T1000 (cell line): ENCODE data around the gene ANKRD31.
A peak's percentile ranks its signal among the peaks of the same experiment; 100 is the strongest.
"Not testable (repeated sequence)": the region's sequence is repeated elsewhere in the genome, so short reads cannot be mapped to it uniquely, and the experiment has no call there.

Source experiments
- DNase-seq: peaks from one replicate; lab custom pipeline; 2025; ENCODE audit warnings: mixed read lengths; lab: John Stamatoyannopoulos, UW

Gene ANKRD31, protein sequence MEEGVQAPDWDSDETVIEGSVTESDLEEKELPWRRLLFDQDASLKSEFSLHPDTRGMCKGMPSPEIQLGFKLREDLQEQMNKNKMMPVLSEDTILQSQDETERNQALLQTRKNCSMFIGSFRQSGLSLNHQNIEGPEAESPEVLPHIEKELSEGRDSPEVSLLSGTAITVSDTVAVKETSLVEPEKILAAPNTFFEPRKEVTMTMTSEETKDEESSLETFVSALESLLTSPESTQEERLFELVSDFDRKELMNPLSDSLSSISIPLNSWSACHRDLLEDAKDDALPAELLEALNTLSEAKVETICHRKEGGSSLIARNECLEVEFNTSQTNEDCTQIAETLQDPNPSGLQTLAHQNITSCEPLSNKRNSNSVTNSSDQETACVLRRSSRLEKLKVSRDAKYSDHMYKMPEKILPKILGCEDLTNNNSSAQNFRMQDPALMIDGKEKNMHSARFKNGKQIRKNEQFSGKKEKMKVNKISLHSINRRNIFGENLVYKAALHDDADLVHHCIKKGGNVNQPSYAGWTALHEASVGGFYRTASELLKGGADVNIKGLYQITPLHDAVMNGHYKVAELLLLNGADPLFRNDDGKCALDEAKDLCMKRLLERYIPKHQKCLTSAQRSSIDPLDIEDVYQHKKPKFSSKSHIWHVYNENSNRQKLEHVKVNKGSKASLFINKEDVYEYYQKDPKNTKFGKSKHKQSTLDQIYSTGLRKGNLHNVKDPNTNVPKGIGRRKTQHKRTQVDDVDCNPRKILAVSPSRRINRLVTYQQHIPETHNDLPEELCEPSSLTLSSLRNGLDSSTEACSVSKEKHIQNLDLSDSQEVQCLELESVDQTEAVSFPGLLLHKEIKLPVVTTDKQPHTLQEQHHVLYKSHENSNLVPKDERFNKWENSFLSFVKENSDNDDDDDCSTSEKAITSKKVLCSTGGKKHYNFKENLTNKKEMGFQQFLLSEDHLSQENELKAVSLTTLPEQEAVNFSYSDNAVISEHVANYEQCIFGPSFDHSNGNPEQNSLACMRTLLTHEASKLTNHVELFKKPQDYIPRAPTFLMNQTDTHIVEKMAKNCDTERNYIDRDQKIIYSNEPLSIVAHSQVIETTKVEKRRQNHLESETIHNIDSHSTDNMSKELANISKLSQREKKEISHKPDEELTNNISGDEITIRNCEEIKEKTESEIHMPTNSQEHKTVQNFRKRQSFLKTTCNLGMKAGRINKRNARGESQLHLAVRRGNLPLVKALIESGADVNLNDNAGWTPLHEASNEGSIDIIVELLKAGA (N-terminal part only)

GRCh38 chr5:75236322-75237316, at the start of gene ANKRD31:
TSS of gene ANKRD31 (minus strand) at chr5:75236878. CDS start at chr5:75236686, 192 bp downstream.
- peak; percentile 74 for DNase-seq

DNA sequence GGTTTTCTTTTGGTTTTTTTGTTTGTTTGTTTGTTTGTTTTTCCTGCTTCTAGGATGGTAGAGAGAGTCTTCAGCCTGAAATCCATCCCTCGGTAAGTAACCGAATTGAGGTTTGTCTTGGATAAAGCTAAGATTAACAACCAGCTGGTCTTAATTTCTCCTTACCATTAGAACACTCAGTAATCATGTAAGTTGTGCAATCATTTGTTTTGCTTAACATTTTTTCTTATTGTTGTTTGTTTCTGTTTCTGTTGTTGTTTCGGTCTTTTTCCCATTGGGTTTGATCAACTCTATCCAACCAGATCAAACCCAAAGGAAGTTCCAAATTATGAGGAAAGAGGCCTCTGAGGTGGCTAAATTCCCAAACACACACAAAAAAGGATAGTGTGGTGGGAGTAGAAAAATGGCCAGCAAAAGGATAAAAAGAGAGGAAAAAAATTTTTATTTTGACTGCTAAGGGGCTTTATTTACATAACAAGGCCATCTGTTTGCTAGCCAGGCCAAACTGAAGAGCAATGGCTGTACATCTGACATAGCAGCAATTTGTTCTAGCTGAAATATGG, 49.6 kb upstream of the ANKRD31 start:
- DNase-seq: no peak

DNA sequence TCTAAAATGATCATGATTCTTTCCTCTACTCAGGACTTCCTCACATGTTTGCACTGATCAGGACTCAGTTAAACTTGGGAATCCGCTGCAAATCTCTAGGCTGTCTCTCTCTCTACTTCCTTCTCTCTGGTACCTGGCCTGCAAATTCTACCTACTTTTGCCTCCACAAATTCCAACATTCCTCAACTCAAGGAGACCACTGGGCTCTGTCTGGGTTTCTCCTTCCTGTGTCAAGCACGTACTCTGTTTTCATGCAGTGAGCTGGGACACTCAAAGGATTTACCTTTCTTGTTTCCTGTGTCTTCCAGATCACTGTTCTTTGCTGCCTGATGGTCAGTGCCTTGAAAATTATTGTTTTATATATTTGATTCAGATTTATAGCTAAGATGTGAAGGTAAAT, 45.9 kb upstream of the ANKRD31 start:
- no peak for DNase-seq

- peak; percentile 1 for DNase-seq
These were observed 45.2 kb upstream of the ANKRD31 start for GRCh38 chr5:75281716-75282465.

- DNase-seq: no peak
These were observed 42.6 kb upstream of the ANKRD31 start for GRCh38 chr5:75279321-75279720.

DNA sequence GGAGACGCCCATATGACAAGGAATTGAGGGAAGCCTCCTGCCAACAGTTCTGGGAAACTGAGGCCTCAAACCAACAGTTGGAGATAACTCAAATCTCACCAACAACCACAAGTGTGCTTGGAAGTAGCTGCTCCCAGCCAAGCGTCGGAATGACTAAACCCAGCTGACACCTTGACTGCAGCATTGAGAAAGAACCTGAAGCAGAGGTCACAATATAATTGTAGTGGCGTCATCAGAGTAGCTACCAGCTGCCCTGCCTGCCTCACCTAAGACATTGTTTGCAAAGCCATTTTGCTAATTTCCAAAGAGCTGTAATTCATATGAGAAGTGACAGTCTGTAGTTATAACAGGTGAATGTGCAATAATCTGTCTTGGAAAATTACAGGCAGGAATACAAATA, 40.8 kb upstream of the ANKRD31 start:
- DNase-seq: no peak

GRCh38 chr5:75275756-75276155, 39.1 kb upstream of the ANKRD31 start:
- no peak for DNase-seq

- no peak for DNase-seq
These were observed 38.5 kb upstream of the ANKRD31 start for GRCh38 chr5:75275147-75275546.

DNA sequence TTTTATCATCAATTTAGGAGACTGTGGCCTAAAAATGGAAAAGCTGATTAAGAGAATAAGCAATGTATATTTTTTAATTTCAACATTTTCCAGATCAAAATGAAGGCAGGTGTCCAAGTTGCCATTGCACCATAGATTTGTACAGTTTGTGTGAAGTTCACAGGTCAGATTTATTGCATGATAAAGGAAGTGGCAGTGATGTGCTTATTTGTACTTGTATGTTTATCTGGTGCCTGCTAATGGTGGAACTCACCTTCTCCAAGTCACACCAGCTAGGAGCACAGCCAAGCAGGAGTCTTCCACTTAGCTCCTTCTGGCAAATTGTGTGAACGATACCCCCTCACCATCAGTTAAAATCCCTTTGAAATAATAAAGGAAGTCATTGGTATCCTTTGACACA, 37.8 kb upstream of the ANKRD31 start:
- DNase-seq: no peak

DNA sequence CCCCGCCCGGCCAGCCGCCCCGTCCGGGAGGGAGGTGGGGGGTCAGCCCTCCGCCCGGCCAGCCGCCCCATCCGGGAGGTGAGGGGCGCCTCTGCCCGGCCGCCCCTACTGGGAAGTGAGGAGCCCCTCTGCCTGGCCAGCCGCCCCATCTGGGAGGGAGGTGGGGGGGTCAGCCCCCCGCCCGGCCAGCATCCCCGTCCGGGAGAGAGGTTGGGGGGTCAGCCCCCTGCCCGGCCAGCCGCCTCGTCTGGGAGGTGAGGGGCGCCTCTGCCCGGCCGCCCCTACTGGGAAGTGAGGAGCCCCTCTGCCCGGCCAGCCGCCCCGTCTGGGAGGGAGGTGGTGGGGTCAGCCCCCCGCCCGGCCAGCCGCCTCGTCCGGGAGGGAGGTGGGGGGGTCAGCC, 33.9 kb upstream of the ANKRD31 start:
- DNase-seq: not testable (repeated sequence)

GRCh38 chr5:75265731-75266130, 29.1 kb upstream of the ANKRD31 start:
- no peak for DNase-seq

- DNase-seq: no peak
These were observed 25.6 kb upstream of the ANKRD31 start for GRCh38 chr5:75262271-75262670.

DNA sequence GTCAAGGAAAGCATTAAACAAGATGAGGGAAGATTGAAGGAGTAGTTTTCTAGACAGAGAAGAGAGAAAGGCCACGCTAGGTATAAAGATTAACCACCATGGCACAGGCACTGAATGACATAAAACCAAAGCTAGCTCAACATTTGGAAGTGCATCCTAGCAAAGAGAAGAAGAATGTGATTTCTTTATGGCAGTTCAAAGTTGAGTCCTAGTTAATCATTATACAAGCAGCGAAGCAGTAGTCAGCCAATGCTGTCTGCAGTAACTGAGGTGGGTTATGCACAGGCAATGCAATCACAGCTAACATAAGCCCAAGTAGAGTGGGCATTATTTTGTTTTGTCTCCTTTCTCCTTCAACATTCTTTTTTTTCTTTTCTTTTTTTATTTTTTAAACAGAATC, 24.0 kb upstream of the ANKRD31 start:
- DNase-seq: no peak

GRCh38 chr5:75250452-75250851, 13.8 kb upstream of the ANKRD31 start:
- DNase-seq: not testable (repeated sequence)

DNA sequence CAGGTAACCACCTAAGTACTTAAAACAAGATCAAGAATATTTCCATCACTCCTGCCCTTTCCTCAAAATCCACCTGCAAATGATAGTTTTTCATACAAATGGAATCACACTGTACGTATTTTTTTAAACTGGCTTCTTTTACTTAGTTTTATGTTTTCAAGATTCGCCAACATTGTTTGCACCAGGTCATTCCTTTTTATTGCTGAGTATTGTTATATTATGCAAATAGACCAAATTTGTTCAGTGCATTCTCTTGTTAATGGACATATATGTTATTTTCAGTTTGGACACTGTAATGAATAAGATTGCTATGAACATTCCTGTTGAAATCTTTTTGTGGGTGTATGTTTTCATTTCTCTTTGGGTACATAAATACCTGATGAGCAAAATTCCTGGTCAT, 8.3 kb upstream of the ANKRD31 start:
- no peak for DNase-seq

DNA sequence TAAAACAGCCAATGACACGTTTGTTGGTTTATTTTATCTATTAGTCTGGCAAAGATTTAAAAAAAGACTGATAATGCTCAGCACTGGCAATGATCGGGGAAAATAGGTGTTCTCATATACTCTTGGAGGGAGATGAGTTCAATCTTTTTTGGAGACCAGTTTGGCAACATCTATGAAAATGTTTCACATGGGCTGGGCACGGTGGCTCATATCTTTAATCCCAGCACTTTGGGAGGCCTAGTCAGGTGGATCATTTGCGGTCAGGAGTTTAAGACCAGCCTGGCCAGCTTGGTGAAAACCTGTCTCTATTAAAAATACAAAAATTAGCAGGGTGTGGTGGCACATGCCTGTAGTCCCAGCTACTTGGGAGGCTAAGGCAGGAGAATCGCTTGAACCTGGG, 6.8 kb upstream of the ANKRD31 start:
- DNase-seq: no peak

DNA sequence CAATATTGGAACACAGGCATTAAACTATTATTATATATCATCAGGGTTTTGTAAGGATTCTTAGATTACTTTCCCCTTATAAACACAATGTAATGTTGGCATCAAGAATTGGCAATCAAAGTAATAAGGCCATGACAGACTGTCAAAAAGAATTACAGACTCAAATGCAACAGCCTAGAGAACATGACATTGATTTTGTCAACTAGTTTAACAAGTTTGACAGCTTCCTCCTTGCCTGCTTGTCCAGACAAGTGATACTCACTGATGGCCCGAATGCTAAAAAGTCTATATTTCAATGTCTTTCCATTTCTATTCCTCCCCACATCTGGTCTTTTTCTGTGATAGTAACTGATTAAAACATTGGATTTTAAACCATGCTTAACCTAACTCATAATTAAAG, 6.4 kb upstream of the ANKRD31 start:
- DNase-seq: no peak

GRCh38 chr5:75242067-75242466, 5.4 kb upstream of the ANKRD31 start:
- no peak for DNase-seq

- DNase-seq: no peak
These were observed 3.0 kb upstream of the ANKRD31 start for GRCh38 chr5:75239681-75240080.

GRCh38 chr5:75235711-75236110, 967 bp downstream of the ANKRD31 start:
- DNase-seq: no peak
